SK-N-SH treated with all-trans-retinoic acid at 6 μM for 48 hours (cell line): Measurements from ENCODE around the gene DHDH.

ENCODE experiments used
- POU6F1 ChIP-seq: fragments of 250-450 bp; sonication (Bioruptor Pico); IDR thresholded peaks from 2 replicates; pipeline ENCODE4 v1.8.0; 2021; ENCODE audit warnings: low read depth, mild to moderate bottlenecking, moderate library complexity, borderline replicate concordance
- PPARA ChIP-seq: fragments of 250-450 bp; sonication (Bioruptor Pico); IDR thresholded peaks from 2 replicates; pipeline ENCODE4 v1.5.0; 2020; ENCODE audit warnings: mild to moderate bottlenecking, borderline replicate concordance
- ZC3H10 ChIP-seq: fragments of 250-450 bp; sonication (Bioruptor Pico); IDR thresholded peaks from 2 replicates; pipeline ENCODE4 v1.5.1; 2021; ENCODE audit warnings: mild to moderate bottlenecking, moderate library complexity

GRCh38 chr19:48918801-48919247 lies 14.7 kb upstream of the DHDH start:
- TF ChIP-seq ZC3H10 (CRISPR knock-in tag) (no peak), PPARA (no peak), POU6F1 (no peak)
